NB4 (cell line): ENCODE results near the gene DSTN.

ENCODE experiments used
- CTCF ChIP-seq: IDR thresholded peaks from one replicate; pipeline ENCODE4 v1.5.1; 2012; ENCODE audit warnings: low read depth, low read length
- MYC ChIP-seq: IDR thresholded peaks from 2 replicates; pipeline ENCODE4 v1.6.1; 2011; ENCODE audit warnings: low read depth, low read length

- no peak for TF ChIP-seq CTCF
- TF ChIP-seq MYC = no peak
Measured at GRCh38 chr20:17614812-17615644, 45.2 kb downstream of the DSTN start.
